ENCODE measurements around the gene SLC22A7. TPM values are rescaled to one million over a fixed set of nuclear protein-coding genes. Genes with fewer than 3 reads are reported as not detected.

SLC22A7 gene
- total RNA-seq, 1 experiment from 2014 or later: not detected

DNA sequence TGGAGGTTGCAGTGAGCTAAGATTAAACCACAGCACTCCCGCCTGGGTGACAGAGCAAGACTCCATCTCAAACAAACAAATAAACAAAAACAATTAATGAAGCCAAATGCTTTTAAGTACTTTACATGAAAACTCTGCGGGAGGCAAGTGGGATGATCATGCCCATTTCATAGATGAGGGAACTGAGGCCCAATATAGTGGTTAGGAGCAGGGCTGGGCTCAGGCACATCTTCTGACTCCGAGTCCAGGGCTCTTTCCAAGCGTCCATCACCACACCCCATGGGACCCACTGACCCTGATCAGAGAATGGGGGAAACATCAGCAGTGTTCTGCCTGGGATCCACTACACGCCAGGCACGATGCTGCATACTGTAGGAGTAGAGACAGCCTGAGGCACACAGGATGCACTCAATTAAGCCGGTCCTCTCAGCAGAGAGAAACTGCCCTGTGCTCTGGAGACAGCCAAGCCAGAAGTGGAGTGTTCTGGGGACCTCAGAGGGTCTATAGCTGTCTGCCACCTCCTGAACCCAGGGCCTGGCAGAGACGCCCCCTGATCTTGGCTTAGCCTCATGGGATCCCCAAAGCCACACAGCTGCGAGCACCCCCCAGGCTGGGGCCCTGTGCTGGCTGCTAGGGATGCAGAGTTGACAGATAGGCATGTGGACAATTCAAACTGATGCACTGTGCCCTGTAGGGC, 41.2 kb upstream of the SLC22A7 start:
- H3K9ac ChIP-seq (ENCODE audit: low read length): no peak overlapping the region
- peak overlapping the region; percentile 69 for H3K4me2 ChIP-seq (ENCODE audit: low read depth, low read length, poor library complexity, severe bottlenecking)
- no peak for DNase-seq

DNA sequence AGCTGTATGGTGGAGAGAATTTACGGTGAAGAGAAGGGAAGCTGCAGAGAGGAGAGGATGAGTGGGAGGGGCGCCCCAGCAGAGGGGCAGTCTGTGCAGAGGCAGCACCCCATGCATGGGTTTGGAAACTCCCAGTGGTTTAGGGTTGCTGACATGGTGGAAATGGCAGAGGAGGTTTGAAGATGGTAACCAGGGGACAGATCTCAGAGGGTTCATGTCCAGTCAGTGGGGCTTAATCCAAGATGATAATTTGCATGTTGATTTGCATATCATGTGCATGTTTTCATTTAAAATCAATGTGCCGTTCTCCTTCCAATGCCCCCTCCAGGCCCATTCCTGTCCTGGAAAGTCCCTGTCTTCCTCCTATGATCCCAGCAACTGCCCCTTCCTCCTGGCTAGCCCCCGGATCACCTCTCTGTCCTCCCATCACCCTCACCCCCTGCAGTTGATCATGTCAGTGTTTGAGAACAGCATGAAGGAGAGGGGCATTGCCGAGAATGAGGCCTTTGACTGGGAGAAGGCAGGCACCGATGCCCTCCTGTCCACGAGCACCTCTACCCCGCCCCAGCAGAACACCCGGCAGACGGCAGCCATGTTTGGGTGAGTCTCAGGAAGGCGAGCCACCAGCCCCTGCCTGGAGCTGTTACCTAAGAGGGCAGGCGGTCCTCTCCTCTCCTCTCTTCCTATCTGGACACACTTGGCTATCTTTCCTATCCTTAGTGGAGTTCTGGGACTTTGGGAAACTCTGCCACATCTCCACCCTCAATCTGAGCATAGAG, 40.5 kb upstream of the SLC22A7 start:
- peak overlapping the region; percentile 50 for H3K9ac ChIP-seq (ENCODE audit: low read length)
- peak overlapping the region; percentile 69 for H3K4me2 ChIP-seq (ENCODE audit: low read depth, low read length, poor library complexity, severe bottlenecking)
- no peak for DNase-seq

More for the DNA sequence above, 41.2 kb upstream of the SLC22A7 start:
- Histone ChIP-seq H3K9me2 (replicated peaks; ENCODE audit: insufficient read depth, low read length) (no peaks in the 10 kb centered on the region), H3K79me2 (ENCODE audit: low read length) (no peaks in the 10 kb centered on the region), H4K20me1 (ENCODE audit: insufficient read depth, low read depth, low read length) (no peaks in the 10 kb centered on the region), H3K4me3 (ENCODE audit: low read length) (no peak overlapping the region), H2AFZ (ENCODE audit: low read length) (0 out of 2 replicates have a peak overlapping the region, but pooled peaks have one; percentile 95), H3K27ac (ENCODE audit: low read length) (no peak overlapping the region), H3K9me3 (ENCODE audit: low read length) (no peaks in the 10 kb centered on the region), H3K36me3 (ENCODE audit: insufficient read depth, low read length) (no peaks in the 10 kb centered on the region), H3K27me3 (ENCODE audit: low read length) (no peaks in the 10 kb centered on the region), H3K4me1 (ENCODE audit: low read length) (peaks cover 15% of the 10 kb centered on the region)

GRCh38 chr6:43258180-43258579, 39.9 kb upstream of the SLC22A7 start:
- H3K27me3 ChIP-seq (ENCODE audit: low read length): no peaks in the 10 kb centered on the region
- H3K79me2 ChIP-seq (ENCODE audit: low read length): no peaks in the 10 kb centered on the region
- H3K4me3 ChIP-seq (ENCODE audit: low read length): peak overlapping the region; percentile 54
- peak overlapping the region; percentile 69 for H3K4me2 ChIP-seq (ENCODE audit: low read depth, low read length, poor library complexity, severe bottlenecking)
- H3K27ac ChIP-seq (ENCODE audit: low read length): no peak overlapping the region
- DNase-seq: no peak
- H3K4me1 ChIP-seq (ENCODE audit: low read length): peaks cover 15% of the 10 kb centered on the region
- peak overlapping the region; percentile 95 for H2AFZ ChIP-seq (ENCODE audit: low read length)
- H3K9me3 ChIP-seq (ENCODE audit: low read length): no peaks in the 10 kb centered on the region
- no peaks in the 10 kb centered on the region for H3K9me2 ChIP-seq (replicated peaks; ENCODE audit: insufficient read depth, low read length)
- peak overlapping the region; percentile 50 for H3K9ac ChIP-seq (ENCODE audit: low read length)
- H4K20me1 ChIP-seq (ENCODE audit: insufficient read depth, low read depth, low read length): no peaks in the 10 kb centered on the region
- no peaks in the 10 kb centered on the region for H3K36me3 ChIP-seq (ENCODE audit: insufficient read depth, low read length)

More for the DNA sequence above, 40.5 kb upstream of the SLC22A7 start:
- Histone ChIP-seq H3K4me1 (ENCODE audit: low read length) (peaks cover 15% of the 10 kb centered on the region), H3K9me2 (replicated peaks; ENCODE audit: insufficient read depth, low read length) (no peaks in the 10 kb centered on the region), H3K4me3 (ENCODE audit: low read length) (peak overlapping the region; percentile 54), H3K9me3 (ENCODE audit: low read length) (no peaks in the 10 kb centered on the region), H4K20me1 (ENCODE audit: insufficient read depth, low read depth, low read length) (no peaks in the 10 kb centered on the region), H3K27me3 (ENCODE audit: low read length) (no peaks in the 10 kb centered on the region), H3K27ac (ENCODE audit: low read length) (no peak overlapping the region), H3K36me3 (ENCODE audit: insufficient read depth, low read length) (no peaks in the 10 kb centered on the region), H3K79me2 (ENCODE audit: low read length) (no peaks in the 10 kb centered on the region), H2AFZ (ENCODE audit: low read length) (peak overlapping the region; percentile 95)

GRCh38 chr6:43258807-43259686, 39.0 kb upstream of the SLC22A7 start:
- no peaks in the 10 kb centered on the region for H3K36me3 ChIP-seq (ENCODE audit: insufficient read depth, low read length)
- H3K4me2 ChIP-seq (ENCODE audit: low read depth, low read length, poor library complexity, severe bottlenecking): no peak overlapping the region
- no peak overlapping the region for H2AFZ ChIP-seq (ENCODE audit: low read length)
- H3K27me3 ChIP-seq (ENCODE audit: low read length): no peaks in the 10 kb centered on the region
- no peaks in the 10 kb centered on the region for H3K79me2 ChIP-seq (ENCODE audit: low read length)
- no peak overlapping the region for H3K27ac ChIP-seq (ENCODE audit: low read length)
- H3K4me3 ChIP-seq (ENCODE audit: low read length): no peak overlapping the region
- no peak overlapping the region for H3K9ac ChIP-seq (ENCODE audit: low read length)
- H3K9me2 ChIP-seq (replicated peaks; ENCODE audit: insufficient read depth, low read length): no peaks in the 10 kb centered on the region
- H3K4me1 ChIP-seq (ENCODE audit: low read length): peaks cover 18% of the 10 kb centered on the region
- H3K9me3 ChIP-seq (ENCODE audit: low read length): no peaks in the 10 kb centered on the region
- no peaks in the 10 kb centered on the region for H4K20me1 ChIP-seq (ENCODE audit: insufficient read depth, low read depth, low read length)
- DNase-seq: no peak

GRCh38 chr6:43260791-43261190, 37.3 kb upstream of the SLC22A7 start:
- H4K20me1 ChIP-seq (ENCODE audit: insufficient read depth, low read depth, low read length): no peaks in the 10 kb centered on the region
- no peak overlapping the region for H3K4me2 ChIP-seq (ENCODE audit: low read depth, low read length, poor library complexity, severe bottlenecking)
- no peaks in the 10 kb centered on the region for H3K9me2 ChIP-seq (replicated peaks; ENCODE audit: insufficient read depth, low read length)
- H3K9ac ChIP-seq (ENCODE audit: low read length): no peak overlapping the region
- H2AFZ ChIP-seq (ENCODE audit: low read length): no peak overlapping the region
- no peak for DNase-seq
- no peaks in the 10 kb centered on the region for H3K79me2 ChIP-seq (ENCODE audit: low read length)
- H3K4me1 ChIP-seq (ENCODE audit: low read length): peaks cover 18% of the 10 kb centered on the region
- H3K4me3 ChIP-seq (ENCODE audit: low read length): no peak overlapping the region
- H3K36me3 ChIP-seq (ENCODE audit: insufficient read depth, low read length): no peaks in the 10 kb centered on the region
- H3K27me3 ChIP-seq (ENCODE audit: low read length): no peaks in the 10 kb centered on the region
- H3K9me3 ChIP-seq (ENCODE audit: low read length): no peaks in the 10 kb centered on the region
- H3K27ac ChIP-seq (ENCODE audit: low read length): no peak overlapping the region

- Histone ChIP-seq H3K36me3 (ENCODE audit: insufficient read depth, low read length) (no peaks in the 10 kb centered on the region), H3K4me3 (ENCODE audit: low read length) (no peak overlapping the region), H4K20me1 (ENCODE audit: insufficient read depth, low read depth, low read length) (no peaks in the 10 kb centered on the region), H3K27ac (ENCODE audit: low read length) (no peak overlapping the region), H3K4me2 (ENCODE audit: low read depth, low read length, poor library complexity, severe bottlenecking) (no peak overlapping the region), H3K4me1 (ENCODE audit: low read length) (peaks cover 18% of the 10 kb centered on the region), H3K9ac (ENCODE audit: low read length) (no peak overlapping the region), H3K79me2 (ENCODE audit: low read length) (no peaks in the 10 kb centered on the region), H3K27me3 (ENCODE audit: low read length) (no peaks in the 10 kb centered on the region), H2AFZ (ENCODE audit: low read length) (no peak overlapping the region), H3K9me3 (ENCODE audit: low read length) (no peaks in the 10 kb centered on the region), H3K9me2 (replicated peaks; ENCODE audit: insufficient read depth, low read length) (no peaks in the 10 kb centered on the region)
- DNase-seq: no peak
Observed at GRCh38 chr6:43261198-43261597, 36.9 kb upstream of the SLC22A7 start.

DNA sequence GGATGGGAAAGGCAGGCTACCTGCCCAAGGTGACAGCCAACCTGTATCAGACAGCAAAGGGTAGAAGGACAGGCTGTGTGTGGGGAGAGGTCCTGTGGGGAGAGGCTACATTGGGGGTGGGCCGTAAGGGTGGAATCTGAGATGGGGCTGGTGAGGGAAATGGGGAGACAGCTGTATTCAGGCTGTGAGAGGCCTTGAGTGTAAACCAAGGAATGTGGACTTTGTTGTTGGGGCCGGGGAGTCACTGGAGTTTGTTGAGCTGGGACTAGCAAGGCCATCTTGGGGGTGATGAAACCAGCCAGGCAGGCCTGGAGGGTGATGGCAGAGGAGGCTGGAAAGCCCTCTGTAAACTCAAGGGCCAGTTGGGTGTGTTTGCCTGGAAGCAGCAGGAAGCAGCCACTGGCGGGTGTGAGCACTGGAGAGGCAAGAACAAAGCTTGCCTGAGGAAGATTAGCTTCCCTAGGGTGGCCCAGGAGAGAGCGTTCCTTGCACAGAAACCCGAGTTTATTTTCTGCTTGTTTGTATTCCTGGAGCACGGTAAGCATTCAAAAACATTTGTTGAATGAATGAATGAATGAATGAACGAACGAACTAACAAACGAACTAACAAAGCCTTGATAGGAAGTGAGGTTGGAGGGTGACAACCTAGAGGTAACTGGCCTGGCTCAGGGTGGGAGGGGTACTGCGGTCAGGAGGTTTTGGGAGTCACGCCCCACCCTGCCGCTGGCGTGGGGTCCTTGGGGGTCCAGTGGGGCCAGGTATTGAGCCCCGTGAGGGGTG, 35.9 kb upstream of the SLC22A7 start:
- no peak overlapping the region for H3K27ac ChIP-seq (ENCODE audit: low read length)
- no peaks in the 10 kb centered on the region for H3K27me3 ChIP-seq (ENCODE audit: low read length)
- H3K36me3 ChIP-seq (ENCODE audit: insufficient read depth, low read length): no peaks in the 10 kb centered on the region

More for the DNA sequence above, 35.9 kb upstream of the SLC22A7 start:
- Histone ChIP-seq H2AFZ (ENCODE audit: low read length) (no peak overlapping the region), H3K4me2 (ENCODE audit: low read depth, low read length, poor library complexity, severe bottlenecking) (no peak overlapping the region), H3K9me2 (replicated peaks; ENCODE audit: insufficient read depth, low read length) (no peaks in the 10 kb centered on the region), H3K9me3 (ENCODE audit: low read length) (no peaks in the 10 kb centered on the region), H3K79me2 (ENCODE audit: low read length) (no peaks in the 10 kb centered on the region), H3K4me3 (ENCODE audit: low read length) (no peak overlapping the region), H3K9ac (ENCODE audit: low read length) (no peak overlapping the region), H4K20me1 (ENCODE audit: insufficient read depth, low read depth, low read length) (no peaks in the 10 kb centered on the region), H3K4me1 (ENCODE audit: low read length) (peaks cover 15% of the 10 kb centered on the region)
- no peak for DNase-seq
